Measurements from ENCODE around the gene OPN3.
"Not testable (repeated sequence)": the region's sequence is repeated elsewhere in the genome, so short reads cannot be mapped to it uniquely, and the experiment has no call there.

Gene OPN3

DNA sequence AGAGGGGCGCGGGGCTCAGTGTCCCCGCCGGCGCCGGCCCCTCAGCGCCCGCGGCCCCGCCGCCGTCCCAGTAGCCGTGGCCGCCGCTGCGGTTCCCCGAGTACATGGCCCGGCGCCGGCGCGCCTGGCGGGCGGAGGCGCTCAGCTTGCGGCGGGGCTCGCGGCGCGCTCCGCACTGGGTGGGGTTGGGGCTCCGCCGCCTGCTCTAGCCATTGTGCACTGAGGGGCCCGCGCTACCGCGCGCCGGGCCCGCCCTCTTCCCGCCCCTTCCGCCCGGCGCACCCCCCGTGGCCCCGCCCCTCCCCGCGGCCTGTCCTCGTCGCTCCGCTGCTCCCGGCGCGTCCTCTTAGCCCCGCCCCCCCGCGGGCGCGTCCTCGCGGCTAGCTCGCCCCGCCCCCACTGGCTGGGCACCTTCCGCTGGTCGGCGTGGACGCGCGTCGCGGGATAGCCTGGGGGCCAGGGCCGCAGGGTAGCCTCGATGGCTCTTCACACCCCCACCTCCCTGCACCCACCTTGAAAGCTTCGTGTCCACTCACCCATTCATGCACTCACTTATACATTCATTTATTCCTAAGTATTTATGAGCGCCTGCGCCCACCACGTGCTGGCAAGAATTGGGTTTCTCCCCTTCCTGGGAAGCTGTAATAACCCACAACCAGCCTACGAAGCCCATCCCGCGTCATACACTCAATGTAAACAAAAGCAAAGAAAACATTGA, at the start of gene OPN3, which contains the start of gene CHML:
TSS of gene OPN3 (minus strand) at position 221 of the 718 bp plus-strand sequence. CDS start at position 106, 115 bp downstream.
TSS of gene CHML (minus strand) at position 221 of the 718 bp plus-strand sequence. CDS start 4,603 bp downstream, outside the sequence.
- peak; percentile 92 to 100 (median 98) for DNase-seq

DNA sequence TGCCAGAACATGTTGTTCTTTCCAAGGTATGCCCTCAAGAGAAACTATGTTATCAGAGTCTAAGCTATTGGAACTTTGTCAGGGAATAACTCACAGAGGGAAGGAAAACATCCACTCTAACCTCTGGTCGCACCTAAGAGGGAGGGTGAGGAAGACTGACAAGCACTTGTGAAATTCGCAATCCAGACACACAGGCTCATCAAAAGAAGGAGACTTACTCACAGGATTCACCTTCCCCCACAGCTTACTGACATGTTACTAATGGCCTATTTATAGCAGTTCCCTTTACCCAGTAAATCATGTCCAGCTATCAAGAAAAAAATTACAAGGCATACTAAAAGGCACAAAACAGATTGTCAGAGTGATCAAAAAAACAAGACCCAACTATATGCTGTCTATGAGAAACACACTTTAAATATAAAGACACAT, 48.8 kb upstream of the OPN3 start:
- DNase-seq: peak; percentile 20 to 36 (median 26)

DNA sequence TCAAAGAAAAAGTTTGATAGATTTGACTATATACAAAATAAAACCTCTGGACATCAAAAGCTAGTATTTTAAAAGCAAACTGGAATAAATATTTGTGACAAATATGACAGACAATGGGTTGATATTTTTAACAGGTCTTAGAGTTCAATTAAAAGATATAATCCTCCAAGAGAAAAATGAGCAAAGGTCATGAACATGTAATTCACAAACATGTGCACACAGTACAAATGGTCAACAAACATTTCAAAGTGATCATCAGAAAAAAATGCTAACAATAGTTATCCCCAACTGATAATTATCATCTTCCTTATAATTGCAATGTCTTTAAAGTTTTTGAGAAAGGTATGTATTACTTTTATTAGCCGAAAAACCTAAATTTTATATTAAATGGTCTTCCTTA, 43.9 kb upstream of the OPN3 start:
- no peak for DNase-seq

- DNase-seq: no peak
Observed at GRCh38 chr1:241682921-241683320, 42.8 kb upstream of the OPN3 start.

GRCh38 chr1:241681861-241682448, 41.8 kb upstream of the OPN3 start:
- DNase-seq: not testable (repeated sequence)

GRCh38 chr1:241679961-241680360, 39.8 kb upstream of the OPN3 start:
- peak in 1 of 3 donors; percentile 5 for DNase-seq

DNA sequence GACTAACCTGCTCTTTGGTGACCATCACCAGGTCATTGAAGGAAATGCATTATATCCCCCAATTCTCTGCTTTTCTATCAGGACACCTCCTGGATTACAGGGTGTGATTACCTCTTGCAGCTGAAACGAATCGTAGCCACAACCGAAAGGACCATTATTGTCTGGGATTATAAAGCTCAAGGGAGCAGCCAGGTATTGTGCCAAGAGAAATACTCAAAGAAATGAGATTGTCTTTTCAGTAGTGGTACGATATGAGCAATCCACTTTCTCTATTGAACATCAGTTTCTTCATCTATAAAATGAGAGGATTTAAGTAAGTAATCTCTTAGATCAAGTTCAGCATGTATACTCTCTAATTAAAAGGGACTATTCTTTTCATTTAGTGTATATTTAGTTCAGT, 39.2 kb upstream of the OPN3 start:
- no peak for DNase-seq

DNA sequence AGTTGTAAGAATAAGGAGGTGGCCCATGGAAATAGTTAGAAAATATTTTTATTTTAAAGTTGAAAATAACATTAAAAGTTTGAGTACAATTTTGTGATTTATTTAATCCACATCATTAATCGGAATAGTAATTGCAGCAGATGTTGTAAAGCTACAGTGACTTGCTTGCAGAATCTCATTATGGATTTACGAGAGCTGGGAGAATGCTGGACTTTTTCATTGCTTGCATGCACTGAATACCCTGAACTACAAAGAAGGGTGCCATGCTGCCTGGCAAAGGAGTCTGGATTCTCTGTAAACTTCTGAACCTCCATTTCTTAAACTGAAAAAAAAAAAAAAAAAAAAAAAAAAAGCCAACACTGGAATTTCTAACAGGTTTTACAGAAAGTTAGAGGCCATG, 38.4 kb upstream of the OPN3 start:
- no peak for DNase-seq

DNA sequence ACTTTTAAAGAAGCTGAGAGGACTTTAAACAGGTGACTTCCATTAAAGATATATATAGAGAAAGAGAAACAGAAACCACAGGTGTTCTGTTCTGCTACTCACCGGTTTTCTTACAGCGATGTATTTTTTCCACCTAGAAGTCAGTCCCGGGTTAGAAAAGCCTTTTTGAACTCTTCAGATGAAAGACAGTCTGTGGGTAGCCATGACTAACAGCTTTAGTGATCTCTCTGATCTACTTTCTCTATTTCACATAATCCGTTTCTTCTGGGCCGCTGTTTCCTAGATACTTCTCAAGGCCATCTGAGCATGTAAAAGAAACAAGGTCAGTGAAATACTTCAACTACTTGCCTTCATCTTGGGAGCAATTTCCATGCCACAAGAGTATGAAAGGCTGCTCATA, 37.0 kb upstream of the OPN3 start:
- no peak for DNase-seq

DNA sequence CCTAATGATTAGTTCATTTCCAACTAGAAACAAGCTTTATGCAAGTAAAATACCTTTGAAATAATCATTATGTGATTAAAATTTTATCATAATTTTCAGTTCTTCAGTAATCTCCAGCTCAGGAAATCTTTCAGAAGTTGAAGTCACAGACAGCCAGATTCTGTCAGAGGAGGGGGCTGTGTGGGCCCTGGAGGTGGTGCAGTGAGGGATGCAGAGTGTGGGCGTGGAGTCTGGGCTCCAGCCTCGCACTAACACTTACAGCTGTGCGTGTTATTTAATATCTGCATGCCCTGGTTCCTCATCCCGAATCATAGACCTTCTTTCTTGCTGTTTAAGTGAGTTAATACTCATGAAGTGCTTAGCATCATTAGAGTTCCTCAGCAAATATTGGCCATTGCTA, 35.8 kb upstream of the OPN3 start:
- no peak for DNase-seq

DNA sequence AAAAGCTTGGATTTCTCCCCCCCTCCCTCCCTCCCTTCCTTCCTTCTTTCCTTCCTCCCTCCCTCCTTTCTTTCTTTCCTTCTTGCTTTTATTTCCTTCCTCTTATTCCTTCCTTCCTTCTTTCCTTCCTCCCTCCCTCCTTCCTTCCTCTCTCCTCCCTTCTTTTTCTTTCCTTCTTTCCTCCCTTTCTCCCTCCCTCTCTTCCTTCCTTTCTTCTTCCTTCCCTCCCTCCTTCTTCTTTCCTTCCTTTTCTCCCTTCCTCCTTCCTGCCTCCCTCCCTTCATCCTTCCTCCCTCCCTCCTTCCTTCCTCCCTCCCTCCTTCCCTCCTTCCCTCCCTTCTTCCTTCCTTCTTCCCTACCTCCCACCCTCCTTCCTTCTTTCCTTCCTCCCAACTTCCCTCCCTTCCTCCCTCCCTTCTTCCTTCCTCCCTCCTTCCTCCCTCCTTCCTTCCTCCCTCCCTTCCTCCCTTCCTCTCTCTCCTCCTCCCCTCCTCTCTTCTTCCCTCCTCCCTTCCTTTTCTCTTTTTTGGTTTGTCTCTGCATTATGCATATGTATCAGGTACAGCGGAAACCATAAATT, 34.7 kb upstream of the OPN3 start:
- no peak for DNase-seq

DNA sequence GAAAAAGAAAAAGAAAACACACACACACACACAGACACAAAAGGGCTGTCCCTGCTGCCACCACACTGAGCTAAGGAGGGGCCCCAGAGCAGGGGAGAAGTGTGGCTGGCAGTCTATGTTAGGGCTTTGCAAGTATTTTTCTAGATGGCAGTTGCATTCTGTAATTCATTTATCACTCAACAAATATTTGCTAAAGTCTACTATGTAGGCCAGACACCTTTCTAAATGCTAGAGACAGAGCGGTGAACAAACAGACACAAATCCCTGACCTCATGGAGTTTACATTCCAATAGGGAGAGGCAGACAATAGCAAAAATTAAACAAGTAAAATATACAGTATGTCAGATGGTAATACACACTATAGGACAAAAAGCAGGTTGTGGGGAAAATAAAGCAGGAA, 32.1 kb upstream of the OPN3 start:
- no peak for DNase-seq

- DNase-seq: no peak
Observed at GRCh38 chr1:241666419-241666818, 26.2 kb upstream of the OPN3 start.

- no peak for DNase-seq
Observed at GRCh38 chr1:241660424-241660972, 20.3 kb upstream of the OPN3 start.

- DNase-seq: not testable (repeated sequence)
Observed at GRCh38 chr1:241659016-241659415, 18.8 kb upstream of the OPN3 start.

- DNase-seq: no peak
Observed at GRCh38 chr1:241658081-241658793, 18.1 kb upstream of the OPN3 start.

DNA sequence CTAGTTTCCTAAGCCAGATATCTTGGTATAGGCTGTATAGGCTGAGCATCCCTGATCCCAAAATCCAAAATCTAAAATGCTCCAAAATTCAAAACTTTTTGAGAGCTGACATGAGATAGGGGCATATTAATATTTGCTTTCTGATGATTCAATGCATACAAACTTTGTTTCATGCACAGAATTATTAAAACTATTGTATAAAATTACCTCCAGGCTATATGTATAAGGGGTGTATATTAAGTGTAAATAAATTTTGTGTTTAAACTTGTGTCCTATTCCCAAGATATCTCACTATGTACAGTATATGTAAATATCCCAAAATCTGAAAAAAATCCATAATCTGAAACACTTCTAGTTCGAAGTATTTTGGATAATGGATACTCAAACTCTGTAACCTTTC, 14.5 kb upstream of the OPN3 start:
- no peak for DNase-seq

- DNase-seq: no peak
Observed at GRCh38 chr1:241654019-241654418, 13.8 kb upstream of the OPN3 start.

DNA sequence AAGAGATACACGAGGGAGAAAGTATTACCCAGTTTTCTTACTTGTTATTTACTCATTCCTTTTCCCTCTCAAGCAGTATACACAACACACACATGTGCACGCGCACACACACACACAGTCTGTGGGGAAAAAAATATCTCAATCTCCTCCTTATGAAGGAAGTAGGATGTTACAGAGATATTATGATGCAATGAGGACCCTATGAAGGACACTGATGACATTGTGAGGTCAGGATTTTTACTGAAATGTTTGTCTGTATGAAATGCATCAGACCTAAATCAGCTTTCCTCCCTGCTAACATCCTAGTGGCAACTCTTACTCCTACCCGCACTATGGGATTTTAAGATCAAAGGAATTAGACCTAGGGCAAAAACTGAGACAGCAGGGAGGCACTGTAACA, 11.8 kb upstream of the OPN3 start, which contains the start of gene WDR64:
TSS of gene WDR64 (plus strand) at position 270 of the 400 bp plus-strand sequence. CDS start 204 bp downstream, outside the sequence.
- no peak for DNase-seq

DNA sequence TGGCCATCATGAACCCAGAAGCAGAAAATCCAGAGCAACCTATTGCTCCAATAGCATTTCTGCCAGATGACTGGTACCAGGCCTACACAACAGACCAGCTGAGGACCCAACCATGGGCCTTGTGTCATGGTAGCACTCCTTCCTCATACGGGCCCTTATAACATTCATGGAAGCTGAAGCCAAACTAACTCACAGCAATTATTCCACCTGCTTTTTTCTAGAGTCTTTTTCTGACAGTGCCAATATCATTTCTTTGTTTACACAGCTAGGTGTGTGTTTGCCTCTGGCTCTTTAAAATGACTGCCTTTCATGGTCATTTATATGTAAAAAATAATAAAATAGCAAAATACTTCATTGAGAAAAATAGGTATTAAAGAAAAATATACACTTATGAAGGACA, 8.0 kb upstream of the OPN3 start:
- DNase-seq: no peak

DNA sequence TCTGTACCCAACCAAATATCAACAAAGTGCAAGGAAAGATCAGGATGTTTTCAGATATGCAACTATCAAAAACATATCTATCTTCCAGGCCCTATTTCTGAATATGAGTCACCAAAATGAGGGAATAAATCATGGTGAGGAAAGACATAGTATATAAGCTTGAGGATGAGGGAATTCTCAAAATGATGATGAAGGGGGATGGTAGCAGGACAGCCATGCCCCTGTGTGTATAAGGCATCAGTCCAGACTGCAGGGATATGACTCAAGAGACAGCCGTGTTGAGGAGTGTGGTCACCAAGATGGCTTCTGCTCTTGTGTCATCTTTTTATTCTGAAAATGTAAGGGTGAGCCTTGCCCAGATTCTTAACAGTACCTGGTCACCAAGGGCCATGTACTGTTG, 7.5 kb upstream of the OPN3 start:
- peak in 2 of 3 donors; percentile 17 to 42 for DNase-seq

GRCh38 chr1:241646201-241646600, 6.0 kb upstream of the OPN3 start:
- DNase-seq: no peak

- no peak for DNase-seq
Observed at GRCh38 chr1:241645199-241645598, 5.0 kb upstream of the OPN3 start.

Measured in suppressor macrophage treated with lipopolysaccharide for 1 hour (primary cell).